GM20431 (cell line): ENCODE measurements around the gene PRAF2.

Experiments used
- in situ Hi-C: fragments of 300-500 bp; cut with MseI, MboI; formaldehyde crosslinking; loops from one replicate; pipeline ENCODE4 v1.15.0; 2020; ENCODE audit warnings: low sequenced_read_pairs; ENCODE audit not compliant: unreplicated experiment

The PRAF2 gene

DNA sequence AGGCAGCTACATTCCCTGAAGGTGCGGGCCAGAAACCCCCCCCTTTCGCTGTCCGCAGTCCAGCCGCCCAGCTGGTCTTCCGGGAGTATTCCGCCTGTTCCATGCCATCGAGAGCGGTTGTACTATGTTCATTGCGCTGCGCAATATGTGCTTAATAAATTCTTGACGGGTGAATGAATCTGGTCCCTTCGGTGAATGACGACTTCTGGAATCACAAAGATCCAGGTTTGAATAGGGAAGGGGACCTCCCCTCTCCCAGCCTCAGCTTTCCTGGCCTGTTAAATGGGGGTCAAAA, 29.9 kb downstream of the PRAF2 start:
- in situ Hi-C loops, result no loop called here

DNA sequence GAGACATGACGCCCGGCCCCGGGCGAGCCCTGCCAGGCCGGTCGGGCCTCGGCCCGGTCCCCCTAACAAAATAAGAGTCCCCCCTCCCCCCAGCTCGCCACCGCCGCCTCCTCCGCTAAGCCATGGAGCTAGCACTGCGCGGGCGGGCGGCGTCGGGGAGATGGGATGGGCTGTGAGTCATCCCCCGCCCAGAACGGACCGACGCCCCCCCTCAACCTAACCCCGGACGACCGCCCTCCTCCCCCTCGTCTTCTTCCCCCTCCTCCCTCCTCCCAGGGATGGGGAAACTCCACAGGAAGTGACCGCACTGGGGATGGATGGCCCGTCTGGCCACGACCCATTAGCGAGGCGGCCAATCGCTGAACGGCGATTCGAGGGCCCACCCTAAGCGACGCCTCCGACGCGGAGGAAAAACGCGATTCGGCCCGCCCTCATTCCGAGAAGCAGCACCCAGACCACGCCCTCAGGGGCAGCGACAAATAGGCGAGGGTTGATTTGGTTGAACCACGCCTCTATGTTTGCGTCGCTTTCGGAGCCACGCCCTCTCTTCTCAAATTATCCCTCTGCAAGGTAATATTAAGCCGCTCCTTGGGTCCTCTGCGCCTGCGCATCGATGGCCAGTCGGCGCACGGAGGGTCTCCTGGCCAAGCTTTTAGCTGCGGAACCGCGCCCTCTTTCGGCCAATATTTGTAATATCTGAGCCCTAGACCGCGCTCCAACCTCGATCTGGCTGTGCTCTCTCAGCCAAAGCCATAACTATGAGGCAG, 30.4 kb downstream of the PRAF2 start, which contains the start of gene TFE3:
TSS of gene TFE3 (minus strand) at position 138 of the 767 bp plus-strand sequence. CDS start at position 7, 131 bp downstream.
- in situ Hi-C loops, result no loop called here

DNA sequence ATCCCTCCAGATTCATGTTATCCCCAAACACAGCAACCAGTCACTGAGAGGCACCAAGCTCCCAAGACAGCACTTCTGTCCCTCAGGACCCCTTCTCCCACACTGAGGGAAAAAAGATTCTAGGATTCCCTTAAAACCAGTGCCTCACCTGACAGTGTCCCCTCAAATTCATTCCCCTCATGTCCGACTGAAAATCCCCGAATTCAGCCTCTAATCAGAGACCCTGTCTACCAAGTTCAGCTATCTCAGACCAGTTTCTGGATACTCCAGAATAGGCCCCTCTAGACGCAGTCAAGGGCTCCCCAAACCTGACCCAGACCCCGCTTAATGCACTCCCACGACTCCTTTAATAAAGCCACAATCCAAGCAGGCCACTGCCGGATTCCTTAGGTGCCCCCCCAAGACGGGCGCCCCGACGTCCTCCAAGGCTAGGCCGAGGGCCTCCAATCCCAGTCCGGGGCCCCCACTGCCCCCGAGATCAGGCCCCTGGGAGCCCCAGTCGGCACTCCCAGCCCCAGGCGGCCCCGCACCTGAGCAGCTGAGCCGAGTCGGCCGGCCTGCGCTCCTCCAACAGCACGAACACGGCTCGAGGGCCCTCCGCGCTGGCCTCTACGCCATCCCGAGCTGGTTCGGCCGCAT, 31.1 kb downstream of the PRAF2 start:
- in situ Hi-C loops, result no loop called here

DNA sequence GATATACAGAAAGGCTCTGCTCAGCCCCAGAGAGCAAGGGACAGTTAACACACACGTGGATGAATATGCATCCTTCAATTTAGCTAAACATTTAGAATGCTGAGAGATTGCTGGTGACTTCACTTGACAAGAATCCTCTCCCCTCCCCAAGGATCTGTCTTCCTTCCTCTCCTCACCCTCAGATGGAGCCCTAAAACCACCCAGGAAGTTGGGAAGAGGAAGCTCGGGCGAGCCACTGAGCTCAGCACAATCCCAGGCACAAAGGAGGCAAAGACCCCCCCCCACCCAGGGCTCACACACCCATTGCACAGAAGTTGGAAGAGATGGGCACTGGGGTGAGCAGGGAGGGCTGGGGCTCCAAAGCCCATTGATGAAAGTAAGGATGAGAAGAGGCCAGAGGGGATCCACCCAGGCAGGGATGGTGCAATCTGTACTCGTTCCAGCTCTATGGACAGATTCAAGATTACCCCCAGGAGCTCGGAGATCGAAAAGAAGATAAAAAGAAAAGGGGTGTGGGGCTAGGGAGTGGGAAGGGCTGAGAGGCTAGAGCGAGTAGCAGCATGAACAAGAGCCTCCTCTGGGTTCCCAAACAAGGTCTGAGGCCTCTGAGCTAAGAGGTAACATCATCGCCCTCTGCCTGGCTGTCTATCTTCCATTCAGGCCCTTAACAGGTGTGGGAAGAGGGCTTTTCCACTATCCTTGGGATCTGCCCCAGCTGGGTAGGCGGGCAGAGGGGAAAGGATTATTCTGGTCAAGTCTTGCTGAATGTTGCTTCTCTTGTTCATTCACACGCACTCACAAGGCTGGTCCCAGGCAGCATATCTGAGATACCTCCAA, 31.8 kb downstream of the PRAF2 start:
- in situ Hi-C loops, result no loop called here

DNA sequence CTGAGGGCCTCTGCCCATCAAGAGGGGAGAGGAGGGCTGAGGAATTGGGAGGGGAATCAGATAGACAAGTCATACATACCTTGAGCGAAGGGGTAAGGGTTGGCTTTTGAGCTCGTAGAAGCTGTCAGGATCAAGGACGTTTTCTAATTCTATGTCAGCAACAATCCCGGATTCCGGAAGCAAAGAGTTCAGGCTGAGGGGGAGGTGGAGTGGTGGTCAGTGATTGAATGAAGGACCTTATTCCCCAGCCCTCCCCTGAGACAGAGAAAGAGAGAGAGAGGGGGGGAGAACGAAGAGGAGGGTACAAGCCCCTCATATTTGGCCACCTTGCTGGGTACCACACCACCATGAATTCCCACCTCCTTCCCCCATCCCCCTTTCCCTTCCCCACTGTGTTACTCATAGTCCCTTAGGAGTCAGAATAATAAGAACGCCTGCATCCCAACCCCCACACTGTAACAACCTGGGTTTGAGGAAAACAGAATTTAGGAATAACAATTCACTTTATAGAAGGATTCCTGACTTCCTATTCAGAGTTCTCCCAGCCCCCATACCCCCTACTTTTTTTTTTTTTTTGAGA, 33.3 kb downstream of the PRAF2 start:
- in situ Hi-C loops, result no loop called here

DNA sequence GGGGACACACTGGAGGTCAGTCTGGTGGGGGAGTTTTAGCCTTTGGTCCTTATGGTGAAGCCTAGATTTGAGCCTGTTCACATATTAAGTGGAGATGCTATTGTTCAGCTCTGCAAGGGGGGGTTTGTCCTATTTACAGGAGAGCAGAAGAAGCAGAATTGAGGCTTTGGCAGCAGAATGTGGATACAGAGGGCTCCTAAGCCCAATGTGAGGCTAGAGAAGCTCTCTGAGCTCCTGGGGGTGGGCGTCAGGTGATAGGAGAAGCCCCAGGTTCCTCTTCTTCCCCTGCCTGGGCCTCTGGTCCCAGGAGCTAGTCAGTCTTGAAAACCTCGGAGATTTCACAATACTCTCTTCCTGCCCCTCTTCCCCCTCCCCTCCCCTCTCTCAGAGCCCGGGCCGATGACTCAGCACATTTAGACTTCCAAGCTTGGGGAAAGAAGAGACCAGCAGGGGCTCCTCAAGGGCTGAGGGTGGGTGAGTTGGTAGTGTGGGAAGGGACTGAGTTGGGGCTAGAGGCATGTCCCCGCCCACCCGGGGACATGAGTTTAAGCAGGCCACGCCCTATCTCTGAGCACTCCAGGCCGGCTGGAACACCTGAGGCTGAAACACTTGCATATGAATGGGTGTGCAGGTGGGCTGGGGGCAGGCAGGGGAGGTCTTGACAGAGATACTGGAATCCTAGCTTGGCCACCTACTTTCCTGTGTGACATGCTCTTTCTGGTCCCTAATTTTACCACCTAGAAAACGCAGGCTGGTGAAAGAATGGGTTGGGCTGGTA, 34.0 kb downstream of the PRAF2 start:
- in situ Hi-C loops, result no loop called here

DNA sequence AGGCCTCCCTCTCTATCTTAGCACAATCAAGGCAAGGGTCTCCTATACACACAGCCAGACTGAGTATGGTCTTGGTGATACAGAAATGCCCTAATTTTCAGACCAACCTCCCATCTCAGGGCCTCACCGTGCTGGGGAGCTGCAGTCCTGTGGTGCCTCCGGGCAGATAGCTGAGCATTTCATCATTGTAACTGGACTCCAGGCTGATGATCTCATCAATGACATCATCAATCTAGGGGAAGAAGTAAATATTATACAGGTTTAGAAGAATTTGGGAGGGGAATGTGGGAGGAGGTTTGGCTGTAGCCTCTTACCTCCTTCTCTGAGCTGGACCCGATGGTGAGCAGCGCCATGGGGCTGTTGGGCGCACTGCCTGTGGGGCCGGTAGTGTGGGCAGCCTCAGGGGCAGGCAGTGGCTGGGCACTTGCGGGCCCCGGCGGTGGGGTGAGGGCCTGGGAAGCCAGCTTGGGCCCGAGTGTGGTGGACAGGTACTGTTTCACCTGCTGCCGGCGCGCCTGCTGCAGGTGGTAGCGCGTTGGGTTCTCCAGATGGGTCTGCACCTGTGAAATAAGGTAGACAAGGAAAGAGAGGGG, 35.8 kb downstream of the PRAF2 start:
- in situ Hi-C loops, result no loop called here

DNA sequence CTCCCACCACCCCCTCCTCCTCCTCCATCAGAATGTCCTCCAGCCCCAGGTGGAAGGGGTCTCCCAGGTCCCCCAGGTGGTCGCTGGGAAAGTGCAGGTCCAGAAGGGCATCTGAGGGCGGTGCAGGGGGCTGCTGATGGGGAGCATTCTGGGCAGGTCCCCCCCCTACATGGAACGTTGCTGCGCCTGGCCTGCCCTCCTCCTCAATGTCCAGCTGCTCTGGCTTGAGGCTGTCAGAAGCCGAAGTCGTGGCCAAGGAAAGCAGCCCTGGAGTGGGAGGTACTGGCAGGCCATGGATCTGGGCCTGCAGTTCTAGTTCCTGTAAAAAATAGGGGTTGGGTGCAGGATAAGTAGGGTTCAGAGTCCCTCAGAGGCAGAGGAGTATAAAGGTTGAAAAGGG, 43.5 kb downstream of the PRAF2 start:
- in situ Hi-C loops, result no loop called here

DNA sequence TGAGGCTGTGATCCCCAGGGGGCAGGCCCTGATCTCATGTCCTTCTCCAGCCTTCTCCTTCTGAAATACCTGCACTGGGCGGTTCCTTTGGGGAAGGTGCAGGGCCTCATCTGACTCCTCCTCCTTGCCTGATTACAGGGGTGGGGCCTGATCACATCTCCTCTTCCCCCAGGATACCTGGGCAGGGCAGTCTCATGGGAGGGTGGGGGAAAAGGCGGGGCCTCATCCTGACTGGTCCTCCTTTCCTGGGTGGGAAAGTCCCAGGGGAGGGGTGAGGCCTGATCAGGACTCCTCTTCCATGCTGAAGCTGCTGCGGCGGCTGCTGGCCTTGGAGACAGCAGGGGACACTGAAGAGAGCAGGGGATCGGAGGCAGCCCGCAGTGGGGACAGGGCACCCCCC, 43.9 kb downstream of the PRAF2 start:
- in situ Hi-C loops, result no loop called here
